ENCODE measurements around the gene UTS2B. TPM values are rescaled to one million over a fixed set of nuclear protein-coding genes. Genes with fewer than 3 reads are reported as not detected.

Gene UTS2B
- total RNA-seq, 1 experiment from 2014 or later: 0.26 TPM

DNA sequence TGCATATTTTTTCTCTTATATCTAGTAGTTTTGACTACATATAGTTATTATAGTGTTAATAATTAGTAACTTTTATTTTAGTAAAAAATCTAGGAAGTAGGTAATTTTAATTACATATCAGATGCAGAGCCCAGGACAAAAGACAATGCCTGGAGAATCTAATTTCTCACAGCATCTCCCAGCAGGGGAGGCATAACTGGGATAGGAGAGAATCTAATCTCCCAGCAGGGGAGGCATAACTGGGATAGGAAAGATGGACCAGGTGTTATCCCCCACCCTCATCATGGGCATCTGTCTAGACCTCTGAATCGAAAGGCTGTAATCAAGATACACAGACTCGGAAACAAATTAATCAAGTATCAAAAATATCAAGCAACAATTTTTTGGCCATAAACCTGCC, 73.0 kb downstream of the UTS2B start:
- peaks cover 4% of the 10 kb centered on the region; the same call in 1 of the 2 replicates for H3K4me1 ChIP-seq (ENCODE audit: control insufficient read depth, insufficient read depth, low read length)
- H3K4me3 ChIP-seq (ENCODE audit: low read depth in 2 of 2, low read length in 2 of 2): no peak overlapping the region
- no TSS peak for BruUV-seq (replicated peaks)
- in situ Hi-C loops (cut with HindIII; ENCODE audit: low pct_unique_long_range_greater_than_20kb, low sequenced_read_pairs): no loop called here
- intact Hi-C loops (cut with micrococcal nuclease; ENCODE audit: unreplicated experiment): no loop called here
- H3K27ac ChIP-seq (ENCODE audit: low read length): no peak overlapping the region
- POLR2A ChIA-PET: no interaction called here
- no peak for ATAC-seq
- H3K9me3 ChIP-seq (ENCODE audit: control insufficient read depth, insufficient read depth, low read depth, low read length): no peaks in the 10 kb centered on the region
- TF ChIP-seq POLR2AphosphoS5 (IDR thresholded peaks at IDR 0.05; ENCODE audit: low read depth, low read length) (no peak), TCF7L2 (IDR thresholded peaks at IDR 0.05; ENCODE audit: low read depth, low read length) (no peak), SIN3A (IDR thresholded peaks at IDR 0.05; ENCODE audit: borderline replicate concordance, insufficient read depth, low read depth, low read length) (no peak)
- TF ChIP-seq, protein P1, sequence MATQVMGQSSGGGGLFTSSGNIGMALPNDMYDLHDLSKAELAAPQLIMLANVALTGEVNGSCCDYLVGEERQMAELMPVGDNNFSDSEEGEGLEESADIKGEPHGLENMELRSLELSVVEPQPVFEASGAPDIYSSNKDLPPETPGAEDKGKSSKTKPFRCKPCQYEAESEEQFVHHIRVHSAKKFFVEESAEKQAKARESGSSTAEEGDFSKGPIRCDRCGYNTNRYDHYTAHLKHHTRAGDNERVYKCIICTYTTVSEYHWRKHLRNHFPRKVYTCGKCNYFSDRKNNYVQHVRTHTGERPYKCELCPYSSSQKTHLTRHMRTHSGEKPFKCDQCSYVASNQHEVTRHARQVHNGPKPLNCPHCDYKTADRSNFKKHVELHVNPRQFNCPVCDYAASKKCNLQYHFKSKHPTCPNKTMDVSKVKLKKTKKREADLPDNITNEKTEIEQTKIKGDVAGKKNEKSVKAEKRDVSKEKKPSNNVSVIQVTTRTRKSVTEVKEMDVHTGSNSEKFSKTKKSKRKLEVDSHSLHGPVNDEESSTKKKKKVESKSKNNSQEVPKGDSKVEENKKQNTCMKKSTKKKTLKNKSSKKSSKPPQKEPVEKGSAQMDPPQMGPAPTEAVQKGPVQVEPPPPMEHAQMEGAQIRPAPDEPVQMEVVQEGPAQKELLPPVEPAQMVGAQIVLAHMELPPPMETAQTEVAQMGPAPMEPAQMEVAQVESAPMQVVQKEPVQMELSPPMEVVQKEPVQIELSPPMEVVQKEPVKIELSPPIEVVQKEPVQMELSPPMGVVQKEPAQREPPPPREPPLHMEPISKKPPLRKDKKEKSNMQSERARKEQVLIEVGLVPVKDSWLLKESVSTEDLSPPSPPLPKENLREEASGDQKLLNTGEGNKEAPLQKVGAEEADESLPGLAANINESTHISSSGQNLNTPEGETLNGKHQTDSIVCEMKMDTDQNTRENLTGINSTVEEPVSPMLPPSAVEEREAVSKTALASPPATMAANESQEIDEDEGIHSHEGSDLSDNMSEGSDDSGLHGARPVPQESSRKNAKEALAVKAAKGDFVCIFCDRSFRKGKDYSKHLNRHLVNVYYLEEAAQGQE (IDR thresholded peaks at IDR 0.05; ENCODE audit: insufficient read depth in 1 of 2, low read depth in 2 of 2, low read length in 1 of 2): no peak
- TF ChIP-seq, protein P2, sequence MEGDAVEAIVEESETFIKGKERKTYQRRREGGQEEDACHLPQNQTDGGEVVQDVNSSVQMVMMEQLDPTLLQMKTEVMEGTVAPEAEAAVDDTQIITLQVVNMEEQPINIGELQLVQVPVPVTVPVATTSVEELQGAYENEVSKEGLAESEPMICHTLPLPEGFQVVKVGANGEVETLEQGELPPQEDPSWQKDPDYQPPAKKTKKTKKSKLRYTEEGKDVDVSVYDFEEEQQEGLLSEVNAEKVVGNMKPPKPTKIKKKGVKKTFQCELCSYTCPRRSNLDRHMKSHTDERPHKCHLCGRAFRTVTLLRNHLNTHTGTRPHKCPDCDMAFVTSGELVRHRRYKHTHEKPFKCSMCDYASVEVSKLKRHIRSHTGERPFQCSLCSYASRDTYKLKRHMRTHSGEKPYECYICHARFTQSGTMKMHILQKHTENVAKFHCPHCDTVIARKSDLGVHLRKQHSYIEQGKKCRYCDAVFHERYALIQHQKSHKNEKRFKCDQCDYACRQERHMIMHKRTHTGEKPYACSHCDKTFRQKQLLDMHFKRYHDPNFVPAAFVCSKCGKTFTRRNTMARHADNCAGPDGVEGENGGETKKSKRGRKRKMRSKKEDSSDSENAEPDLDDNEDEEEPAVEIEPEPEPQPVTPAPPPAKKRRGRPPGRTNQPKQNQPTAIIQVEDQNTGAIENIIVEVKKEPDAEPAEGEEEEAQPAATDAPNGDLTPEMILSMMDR (IDR thresholded peaks at IDR 0.05): no peak
- no peaks in the 10 kb centered on the region for H3K27me3 ChIP-seq (ENCODE audit: control insufficient read depth, insufficient read depth, low read length)
- no peak for DNase-seq (ENCODE audit: low read depth, low spot score)
- CTCF ChIA-PET: no interaction called here
- H3K36me3 ChIP-seq (ENCODE audit: control insufficient read depth, insufficient read depth, low read length): no peaks in the 10 kb centered on the region

DNA sequence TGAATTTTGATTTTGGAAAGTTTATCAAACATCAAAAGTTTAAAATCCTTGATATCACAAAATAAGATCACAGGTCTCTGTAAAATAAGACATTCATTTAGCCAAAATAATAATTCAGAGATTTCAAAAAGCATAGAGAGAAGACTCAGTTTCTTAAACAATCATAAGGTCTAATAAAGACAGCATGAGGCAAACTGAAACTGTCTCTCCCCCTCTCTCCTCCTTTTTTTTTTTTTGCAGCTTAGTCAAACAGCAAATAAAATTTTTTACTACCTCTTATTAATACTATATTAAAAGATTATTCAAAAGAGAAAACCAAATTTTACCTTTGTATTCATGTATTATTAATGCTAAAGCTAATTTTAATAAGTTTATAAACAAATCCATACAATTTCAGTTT, 73.9 kb downstream of the UTS2B start:
- TF ChIP-seq, protein P2 (IDR thresholded peaks at IDR 0.05): no peak
- TF ChIP-seq POLR2AphosphoS5 (IDR thresholded peaks at IDR 0.05; ENCODE audit: low read depth, low read length) (no peak), SIN3A (IDR thresholded peaks at IDR 0.05; ENCODE audit: borderline replicate concordance, insufficient read depth, low read depth, low read length) (no peak), TCF7L2 (IDR thresholded peaks at IDR 0.05; ENCODE audit: low read depth, low read length) (no peak)
- TF ChIP-seq, protein P1 (IDR thresholded peaks at IDR 0.05; ENCODE audit: insufficient read depth in 1 of 2, low read depth in 2 of 2, low read length in 1 of 2): no peak
- in situ Hi-C loops (cut with HindIII; ENCODE audit: low pct_unique_long_range_greater_than_20kb, low sequenced_read_pairs) (no loop called here), intact Hi-C loops (cut with micrococcal nuclease; ENCODE audit: unreplicated experiment) (no loop called here)
- Histone ChIP-seq H3K36me3 (ENCODE audit: control insufficient read depth, insufficient read depth, low read length) (no peaks in the 10 kb centered on the region), H3K4me3 (ENCODE audit: low read depth in 2 of 2, low read length in 2 of 2) (no peak overlapping the region), H3K4me1 (ENCODE audit: control insufficient read depth, insufficient read depth, low read length) (peaks cover 4% of the 10 kb centered on the region; the same call in 1 of the 2 replicates), H3K27ac (ENCODE audit: low read length) (no peak overlapping the region), H3K27me3 (ENCODE audit: control insufficient read depth, insufficient read depth, low read length) (no peaks in the 10 kb centered on the region), H3K9me3 (ENCODE audit: control insufficient read depth, insufficient read depth, low read depth, low read length) (no peaks in the 10 kb centered on the region)
- POLR2A ChIA-PET: interaction anchor here (0.7 kb wide), 1 partner anchor 1503 kb away, joined by 5 read pairs; no protein-coding TSS in a partner anchor
- BruUV-seq (replicated peaks): no TSS peak
- DNase-seq (ENCODE audit: low read depth, low spot score): no peak
- CTCF ChIA-PET: no interaction called here
- no peak for ATAC-seq
